Fibroblast of peridontal ligament (primary cell): ENCODE results near the gene COBL.

Experiments used
- DNase-seq: peaks from one replicate; pipeline ENCODE4 v3.0.0-alpha.2; 2010; ENCODE audit errors: extremely low read depth

COBL gene

GRCh38 chr7:51121931-51122425 is 194.6 kb downstream of the COBL start:
- DNase-seq: no peak

GRCh38 chr7:51121036-51121790 is 195.4 kb downstream of the COBL start:
- no peak for DNase-seq

GRCh38 chr7:51118628-51119027 is 198.0 kb downstream of the COBL start:
- no peak for DNase-seq

- DNase-seq: no peak
Measured at GRCh38 chr7:51114501-51114900, 202.1 kb downstream of the COBL start.

- DNase-seq: no peak
Measured at GRCh38 chr7:51113962-51114361, 202.6 kb downstream of the COBL start.

- DNase-seq: no peak
Measured at GRCh38 chr7:51113560-51113959, 203.0 kb downstream of the COBL start.

- no peak for DNase-seq
Measured at GRCh38 chr7:51111241-51111940, 205.2 kb downstream of the COBL start.

GRCh38 chr7:51108134-51108533 is 208.5 kb downstream of the COBL start:
- no peak for DNase-seq

GRCh38 chr7:51104278-51104677 is 212.3 kb downstream of the COBL start:
- DNase-seq: no peak

GRCh38 chr7:51103718-51104117 is 212.9 kb downstream of the COBL start:
- DNase-seq: no peak

GRCh38 chr7:51102828-51103227 is 213.8 kb downstream of the COBL start:
- DNase-seq: no peak

GRCh38 chr7:51101111-51101757 is 215.4 kb downstream of the COBL start:
- DNase-seq: no peak

- no peak for DNase-seq
Measured at GRCh38 chr7:51090411-51090810, 226.2 kb downstream of the COBL start.

GRCh38 chr7:51085034-51085692 is 231.4 kb downstream of the COBL start:
- DNase-seq: no peak

- DNase-seq: no peak
Measured at GRCh38 chr7:51084121-51084520, 232.5 kb downstream of the COBL start.

- DNase-seq: no peak
Measured at GRCh38 chr7:51082940-51083533, 233.6 kb downstream of the COBL start.

GRCh38 chr7:51082096-51082840 is 234.3 kb downstream of the COBL start:
- no peak for DNase-seq

- DNase-seq: no peak
Measured at GRCh38 chr7:51081270-51081890, 235.2 kb downstream of the COBL start.

GRCh38 chr7:51080622-51081269 is 235.9 kb downstream of the COBL start:
- no peak for DNase-seq

GRCh38 chr7:51080216-51080615 is 236.4 kb downstream of the COBL start:
- no peak for DNase-seq
